ENCODE results near the gene PPM1E.

- TF ChIP-seq CTCF (IDR thresholded peaks at IDR 0.05) (no peak), POLR2A (IDR thresholded peaks at IDR 0.05; ENCODE audit: low read depth) (no peak), POLR2AphosphoS5 (IDR thresholded peaks at IDR 0.05) (no peak), EP300 (IDR thresholded peaks at IDR 0.05) (no peak)
Measured at GRCh38 chr17:58997756-58998553, 242.3 kb downstream of the PPM1E start.

All from esophagus muscularis mucosa (tissue), 4 donors.